Mucosa of descending colon (tissue), 3 donors: ENCODE measurements around the gene RTRAF. TPM values are rescaled to one million over a fixed set of nuclear protein-coding genes. Genes with fewer than 3 reads are reported as not detected.

Experiments
- ATAC-seq: fragments of 200-7000 bp; cut with Tn5 transposase; one replicate; pipeline ENCODE4 v1.9.1; 2020; ENCODE audit warnings: mild to moderate bottlenecking, moderate library complexity
- DNase-seq, 3 donors: peaks; one replicate each; pipeline ENCODE4 v3.0.0-alpha.2; 2020
- H3K36me3 ChIP-seq: fragments of 200-600 bp; one replicate; pipeline ENCODE4 v1.8.0; 2021; ENCODE audit warnings: low read depth, mild to moderate bottlenecking
- H3K4me1 ChIP-seq: fragments of 200-600 bp; one replicate; pipeline ENCODE4 v1.8.0; 2021; ENCODE audit warnings: low read depth, mild to moderate bottlenecking
- H3K4me3 ChIP-seq: fragments of 200-600 bp; one replicate; pipeline ENCODE4 v1.8.0; 2021; ENCODE audit warnings: mild to moderate bottlenecking
- H3K9me3 ChIP-seq: fragments of 200-600 bp; one replicate; pipeline ENCODE4 v1.8.0; 2021; ENCODE audit warnings: mild to moderate bottlenecking
- intact Hi-C, 2 donors: fragments of 100-400 bp; cut with DNase I in 1 of 2; cut with micrococcal nuclease in 1 of 2; formaldehyde crosslinking; loops; one replicate each; pipeline versions ENCODE4 v1.11.0 to v1.11.1; 2022; cut with DNase I, micrococcal nuclease
- total RNA-seq, 3 donors: library from RNA; stranded (reverse); fragmentation: NEBNext Ultra II Directional in 2 of 3; extraction: Animal tissue kit (Norgen Biotek cat#: 25700) in 2 of 3; gene quantifications; one replicate each; pipeline versions ENCODE4 v1.2.1 to v1.2.4, GENCODE V29; 2021 to 2023
- TF ChIP-seq, protein P1 (sequence below): fragments of 200-600 bp; IDR thresholded peaks from one replicate; pipeline ENCODE4 v1.8.0; 2022; ENCODE audit warnings: antibody characterized with exemption, mild to moderate bottlenecking
- donor health status: DM: no; HTN: no; CAD: no; lungs with moderate emphysema.
- donor health status: DM: no; HTN: no; CAD: no.
- donor health status: DM: no; HTN: yes; CAD: no.

The RTRAF gene
- total RNA-seq, 3 donors from 2014 or later = 108 to 140 (median 131) TPM

DNA sequence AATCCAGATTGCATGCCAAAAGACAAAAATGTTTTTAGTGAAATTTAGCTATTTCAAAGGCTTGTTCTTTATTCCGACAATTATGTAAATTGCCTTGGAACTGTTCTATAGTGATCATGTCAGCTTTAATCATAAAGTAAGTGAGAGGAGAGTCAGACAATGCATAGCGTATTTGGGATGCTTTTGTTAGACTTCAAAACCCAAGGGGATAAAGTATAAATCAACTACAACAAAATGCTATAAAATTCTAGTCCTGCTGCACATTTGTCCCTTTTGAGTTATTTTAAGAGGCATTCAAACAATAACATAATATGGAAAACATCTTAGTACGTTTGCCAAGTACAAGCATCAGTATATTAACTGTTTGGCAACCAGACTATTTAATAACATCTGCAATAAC, 11.3 kb downstream of the RTRAF start:
- Histone ChIP-seq H3K9me3 (no peaks in the 10 kb centered on the region), H3K4me1 (peaks cover 11% of the 10 kb centered on the region), H3K36me3 (no peaks in the 10 kb centered on the region), H3K4me3 (no peak overlapping the region)
- intact Hi-C loops = loop anchor here in 1 of 2 donors (5.0 kb wide), 1 partner anchor 127 kb away; no protein-coding TSS in a partner anchor
- ATAC-seq (no peak), DNase-seq (no peak)
- TF ChIP-seq, protein P1, sequence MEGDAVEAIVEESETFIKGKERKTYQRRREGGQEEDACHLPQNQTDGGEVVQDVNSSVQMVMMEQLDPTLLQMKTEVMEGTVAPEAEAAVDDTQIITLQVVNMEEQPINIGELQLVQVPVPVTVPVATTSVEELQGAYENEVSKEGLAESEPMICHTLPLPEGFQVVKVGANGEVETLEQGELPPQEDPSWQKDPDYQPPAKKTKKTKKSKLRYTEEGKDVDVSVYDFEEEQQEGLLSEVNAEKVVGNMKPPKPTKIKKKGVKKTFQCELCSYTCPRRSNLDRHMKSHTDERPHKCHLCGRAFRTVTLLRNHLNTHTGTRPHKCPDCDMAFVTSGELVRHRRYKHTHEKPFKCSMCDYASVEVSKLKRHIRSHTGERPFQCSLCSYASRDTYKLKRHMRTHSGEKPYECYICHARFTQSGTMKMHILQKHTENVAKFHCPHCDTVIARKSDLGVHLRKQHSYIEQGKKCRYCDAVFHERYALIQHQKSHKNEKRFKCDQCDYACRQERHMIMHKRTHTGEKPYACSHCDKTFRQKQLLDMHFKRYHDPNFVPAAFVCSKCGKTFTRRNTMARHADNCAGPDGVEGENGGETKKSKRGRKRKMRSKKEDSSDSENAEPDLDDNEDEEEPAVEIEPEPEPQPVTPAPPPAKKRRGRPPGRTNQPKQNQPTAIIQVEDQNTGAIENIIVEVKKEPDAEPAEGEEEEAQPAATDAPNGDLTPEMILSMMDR = no peak

DNA sequence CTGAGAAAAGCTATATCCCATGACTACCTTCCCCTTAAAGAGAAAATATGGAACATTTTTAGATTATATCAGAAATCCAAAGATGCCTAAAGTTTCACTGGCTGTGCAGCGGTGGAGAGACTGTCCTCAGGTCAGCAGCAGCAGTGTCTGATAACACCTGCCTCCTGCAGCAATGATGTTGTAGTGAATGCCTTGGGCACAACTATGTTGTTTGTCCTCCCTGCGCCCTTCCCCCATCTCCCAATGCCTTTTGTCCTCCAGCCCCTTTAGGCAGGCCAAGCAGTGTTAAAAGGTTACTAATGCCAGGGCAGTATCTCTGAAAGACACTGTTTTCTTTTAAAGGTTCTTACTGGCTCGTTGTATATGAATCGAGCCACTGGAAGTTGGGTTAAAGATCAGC, 13.2 kb downstream of the RTRAF start:
- TF ChIP-seq, protein P1 = no peak
- Histone ChIP-seq H3K9me3 (no peaks in the 10 kb centered on the region), H3K36me3 (no peaks in the 10 kb centered on the region), H3K4me1 (peaks cover 11% of the 10 kb centered on the region), H3K4me3 (no peak overlapping the region)
- DNase-seq (no peak), ATAC-seq (peak; percentile 10)
- intact Hi-C loops = loop anchor here in 1 of 2 donors (5.0 kb wide), 1 partner anchor 125 kb away; no protein-coding TSS in a partner anchor

DNA sequence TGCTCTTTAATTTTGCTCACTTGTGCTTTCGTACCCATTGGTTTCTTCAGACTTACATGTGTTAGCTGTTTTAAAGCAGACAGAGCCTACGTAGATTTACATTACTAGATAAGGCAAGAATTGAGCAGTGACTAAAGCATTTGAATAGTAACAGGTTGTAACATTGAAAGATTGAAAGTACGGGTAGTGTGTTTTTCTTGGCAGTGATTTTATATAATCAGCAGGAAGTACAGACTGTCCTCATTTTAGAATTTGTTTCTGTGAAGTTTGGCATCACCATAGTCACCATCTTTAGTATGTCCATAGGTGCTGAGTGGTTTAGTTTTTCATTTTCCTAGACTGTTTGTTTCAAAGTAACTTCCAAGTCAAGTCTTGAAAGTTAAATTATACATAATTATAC, 14.0 kb downstream of the RTRAF start:
- no peak for DNase-seq
- Histone ChIP-seq H3K36me3 (no peaks in the 10 kb centered on the region), H3K9me3 (no peaks in the 10 kb centered on the region), H3K4me1 (peaks cover 11% of the 10 kb centered on the region), H3K4me3 (no peak overlapping the region)
- intact Hi-C loops = loop anchor here in 1 of 2 donors (5.0 kb wide), 1 partner anchor 124 kb away; no protein-coding TSS in a partner anchor
- TF ChIP-seq, protein P1 = no peak
- ATAC-seq = peak; percentile 88

DNA sequence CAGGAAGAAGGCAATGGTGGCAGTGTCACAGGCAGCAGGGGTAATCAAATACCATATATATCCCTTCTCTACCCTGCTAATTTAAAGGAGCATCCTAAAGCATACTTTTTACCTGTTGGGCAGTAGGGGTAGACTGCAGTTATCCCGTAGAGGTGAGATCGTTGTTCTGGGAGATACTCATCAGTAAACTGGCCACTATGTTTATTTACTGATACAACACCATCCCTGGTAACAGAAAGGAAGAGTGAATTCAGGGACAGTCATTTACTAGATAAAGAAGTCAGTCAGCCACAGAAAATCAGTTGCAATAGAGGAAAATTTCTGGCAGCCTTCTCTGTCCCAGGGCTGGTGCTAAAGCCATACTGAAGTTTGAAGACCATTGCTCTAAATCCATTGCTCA, 16.3 kb downstream of the RTRAF start:
- intact Hi-C loops = no loop called here
- DNase-seq (no peak), ATAC-seq (no peak)
- H3K4me1 ChIP-seq = peaks cover 11% of the 10 kb centered on the region
- H3K36me3 ChIP-seq = no peaks in the 10 kb centered on the region
- no peak overlapping the region for H3K4me3 ChIP-seq
- TF ChIP-seq, protein P1 = no peak
- H3K9me3 ChIP-seq = no peaks in the 10 kb centered on the region

DNA sequence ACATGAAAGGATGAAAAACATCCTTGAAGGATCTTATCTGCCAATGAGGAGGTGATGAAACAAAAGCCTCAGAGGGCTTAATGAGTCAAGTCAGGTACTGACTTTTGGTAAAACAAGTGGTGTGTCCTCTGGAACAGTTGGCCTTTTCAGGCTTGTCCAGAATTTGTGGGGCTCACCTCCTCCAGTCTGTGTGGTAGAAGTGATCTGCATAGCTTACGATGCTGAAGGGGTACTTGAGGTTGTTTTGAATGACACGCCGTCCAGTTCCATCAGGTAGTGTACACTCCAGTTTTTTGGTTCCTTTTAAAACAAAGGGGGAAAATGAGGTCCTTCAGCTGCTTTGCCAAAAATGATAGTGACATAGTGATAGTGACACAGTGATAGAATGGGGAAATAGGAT, 17.0 kb downstream of the RTRAF start:
- Histone ChIP-seq H3K4me1 (peaks cover 11% of the 10 kb centered on the region), H3K4me3 (no peak overlapping the region), H3K36me3 (no peaks in the 10 kb centered on the region), H3K9me3 (no peaks in the 10 kb centered on the region)
- TF ChIP-seq, protein P1 = no peak
- intact Hi-C loops = no loop called here
- ATAC-seq (no peak), DNase-seq (no peak)

DNA sequence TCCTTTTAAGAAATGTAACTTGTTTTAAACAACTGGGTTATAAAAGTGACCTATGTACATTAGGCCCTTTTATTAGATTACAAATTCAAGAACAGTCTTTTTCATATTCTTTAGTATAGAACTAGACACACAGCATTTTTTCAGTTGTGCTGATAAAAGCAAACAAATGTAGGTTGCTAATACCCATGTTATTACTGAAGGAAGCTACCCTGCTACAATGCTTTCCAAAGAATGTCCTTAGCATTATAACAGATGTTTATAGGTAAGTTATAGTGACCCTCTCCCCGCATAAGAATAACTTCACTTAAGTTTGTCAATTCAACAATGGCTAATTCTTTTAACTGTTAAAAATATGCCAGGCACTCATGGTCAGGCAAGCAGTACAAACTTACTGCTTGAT, 17.9 kb downstream of the RTRAF start:
- H3K36me3 ChIP-seq = no peaks in the 10 kb centered on the region
- DNase-seq (no peak), ATAC-seq (no peak)
- H3K9me3 ChIP-seq = no peaks in the 10 kb centered on the region
- intact Hi-C loops = no loop called here
- no peak overlapping the region for H3K4me3 ChIP-seq
- H3K4me1 ChIP-seq = peaks cover 10% of the 10 kb centered on the region
- TF ChIP-seq, protein P1 = no peak
